HG02870 (cell line): ENCODE results near the gene ABCA8.
"Not testable (repeated sequence)": the region's sequence is repeated elsewhere in the genome, so short reads cannot be mapped to it uniquely, and the experiment has no call there.

Experiments used
- ATAC-seq: cut with Tn5 transposase; IDR thresholded peaks from one replicate; pipeline ENCODE4 v1.9.1; 2021; ENCODE audit warnings: mild to moderate bottlenecking, moderate library complexity; ENCODE audit not compliant: unreplicated experiment

ABCA8 gene

DNA sequence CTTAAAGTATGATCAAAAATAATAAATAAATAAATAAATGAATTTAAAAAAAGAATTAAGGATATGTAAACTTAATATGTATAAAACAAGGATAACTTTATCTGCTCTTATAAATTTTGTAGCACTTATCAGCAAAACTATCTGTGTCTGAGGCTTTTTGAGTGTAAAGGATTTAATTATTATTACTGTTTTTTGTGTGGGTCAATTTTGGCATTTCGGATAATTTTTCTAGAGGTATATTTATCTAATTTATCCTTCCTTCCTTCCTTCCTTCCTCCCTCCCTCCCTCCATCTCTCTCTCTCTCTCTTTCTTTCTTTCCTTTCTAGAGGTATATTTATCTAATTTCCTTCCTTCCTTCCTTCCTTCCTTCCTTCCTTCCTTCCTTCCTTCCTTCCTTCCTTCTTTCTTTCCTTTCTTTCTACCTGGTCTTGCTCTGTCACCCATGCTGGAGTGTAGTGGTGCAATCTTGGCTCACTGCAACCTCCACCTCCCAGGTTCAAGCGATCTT is 120.8 kb downstream of the ABCA8 start:
- no peak for ATAC-seq

DNA sequence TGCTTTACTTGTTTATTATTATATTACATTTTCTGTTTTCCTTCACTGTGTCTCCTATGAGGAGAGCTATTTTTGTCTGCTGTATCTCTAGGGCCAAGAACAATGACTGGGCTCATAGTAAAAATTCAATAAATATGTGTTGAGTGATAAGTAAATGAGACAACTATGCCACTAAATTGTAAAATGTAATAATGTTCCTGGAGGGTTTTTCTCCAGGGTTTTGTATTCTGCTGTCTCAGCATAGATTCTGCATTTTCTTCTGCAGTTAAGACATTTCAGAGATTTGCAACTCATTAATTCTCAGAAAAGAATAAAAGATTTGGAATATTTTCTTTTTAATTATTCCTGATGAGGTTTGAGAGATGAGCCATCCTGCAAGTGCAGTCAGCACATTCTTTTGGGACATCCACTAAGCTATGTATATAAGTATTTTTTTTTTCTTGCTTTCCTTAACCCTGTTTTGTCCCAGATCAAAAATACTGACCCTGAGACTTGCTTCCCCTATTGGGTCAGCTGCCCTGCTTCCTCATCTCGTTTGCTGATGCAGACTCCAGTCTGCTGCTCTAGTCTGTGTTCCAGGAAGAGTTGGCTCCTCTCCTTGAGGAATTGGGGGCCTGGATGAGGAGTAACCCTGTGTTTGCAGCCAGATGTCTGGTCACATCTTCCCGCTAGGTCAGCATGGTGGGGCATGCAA is 122.9 kb downstream of the ABCA8 start:
- ATAC-seq, result no peak

DNA sequence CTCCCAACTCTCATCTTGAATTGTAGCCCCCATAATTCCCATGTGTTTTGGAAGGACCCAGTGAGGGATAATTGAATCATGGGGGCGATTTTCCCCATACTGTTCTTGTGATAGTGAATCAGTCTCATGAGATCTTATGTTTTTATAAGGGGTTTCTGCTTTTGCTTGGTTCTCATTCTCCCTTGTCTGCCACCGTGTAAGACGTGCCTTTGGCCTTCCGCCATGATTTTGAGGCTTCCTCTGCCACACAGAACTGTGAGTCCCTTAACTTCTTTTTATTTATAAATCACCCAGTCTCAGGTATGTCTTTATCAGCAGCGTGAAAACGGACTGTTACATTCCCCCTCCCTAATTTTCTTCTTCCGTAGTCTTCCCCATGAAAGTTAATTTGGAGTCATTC is 124.0 kb downstream of the ABCA8 start:
- no peak for ATAC-seq

DNA sequence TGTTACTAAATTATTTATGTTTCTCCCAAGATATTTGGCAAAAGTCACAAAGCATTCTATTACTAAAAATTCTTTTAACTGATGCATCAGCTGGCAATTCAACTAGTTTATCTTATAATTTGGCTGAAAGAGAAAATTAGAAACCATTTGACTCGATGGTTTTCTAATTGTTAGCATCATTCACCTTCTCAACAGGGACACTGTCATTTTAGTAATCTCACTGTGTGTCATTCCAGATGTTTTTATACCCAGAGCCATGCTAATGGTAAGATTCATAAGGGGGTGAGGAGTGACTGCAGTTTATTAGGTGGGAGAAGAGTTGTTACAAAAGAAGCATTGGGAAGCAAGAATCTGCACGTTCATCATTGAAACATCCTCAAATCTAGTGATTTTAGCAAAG is 124.9 kb downstream of the ABCA8 start:
- no peak for ATAC-seq

DNA sequence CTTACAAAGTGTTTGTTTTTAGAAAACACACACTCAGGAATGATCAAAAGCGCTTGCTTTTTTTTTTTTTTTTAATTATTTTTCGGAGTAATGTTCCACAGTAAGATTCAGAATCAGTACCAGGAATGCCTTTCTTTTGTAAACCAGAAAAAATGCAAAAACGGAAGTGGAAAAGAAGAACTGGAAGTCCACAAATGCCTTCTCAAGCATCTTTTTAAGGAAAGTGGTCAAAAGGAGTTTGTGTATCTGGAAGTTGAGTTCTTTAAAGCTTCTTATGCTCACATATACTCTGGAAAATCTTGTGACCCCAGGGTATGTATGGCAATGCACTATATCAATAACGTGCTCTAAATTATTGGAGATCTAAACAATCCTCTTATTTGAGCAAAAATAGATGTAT is 126.0 kb downstream of the ABCA8 start:
- no peak for ATAC-seq

DNA sequence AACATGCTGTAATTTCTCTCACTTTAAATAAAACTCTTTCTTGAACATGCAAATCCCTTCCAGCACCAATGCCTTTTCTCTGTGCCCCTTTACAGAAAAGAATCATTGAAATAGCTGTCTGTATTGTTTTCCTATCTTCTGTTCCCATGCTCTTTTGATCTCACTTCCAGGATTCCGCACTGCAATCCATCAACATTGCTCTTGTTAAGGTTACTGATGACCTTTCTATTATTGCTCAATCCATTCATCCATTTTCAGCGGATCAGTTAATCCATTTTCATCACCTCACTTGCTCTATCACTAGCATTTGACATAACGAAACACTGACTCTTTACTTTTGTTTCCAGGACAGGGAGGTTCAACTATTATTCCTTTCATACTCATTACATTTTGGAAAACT is 130.5 kb downstream of the ABCA8 start:
- ATAC-seq, result no peak

DNA sequence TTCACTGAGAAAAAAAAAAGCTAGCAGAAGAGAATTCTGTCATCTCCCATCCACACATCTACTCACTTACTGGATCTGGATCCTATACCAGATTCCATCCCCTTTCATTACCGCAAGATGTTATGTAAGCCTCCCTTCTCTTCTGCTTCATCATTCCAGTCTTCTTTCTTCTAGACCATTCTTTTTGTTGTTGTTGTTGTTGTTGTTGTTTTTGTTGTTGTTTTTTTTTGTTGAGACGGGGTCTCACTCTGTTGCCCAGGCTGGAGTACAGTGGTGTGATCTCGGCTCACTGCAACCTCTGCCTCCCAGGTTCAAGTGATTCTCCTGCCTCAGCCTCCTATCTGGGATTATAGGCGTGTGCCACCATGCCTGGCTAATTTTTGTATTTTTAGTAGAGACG is 131.0 kb downstream of the ABCA8 start:
- not testable (repeated sequence) for ATAC-seq

DNA sequence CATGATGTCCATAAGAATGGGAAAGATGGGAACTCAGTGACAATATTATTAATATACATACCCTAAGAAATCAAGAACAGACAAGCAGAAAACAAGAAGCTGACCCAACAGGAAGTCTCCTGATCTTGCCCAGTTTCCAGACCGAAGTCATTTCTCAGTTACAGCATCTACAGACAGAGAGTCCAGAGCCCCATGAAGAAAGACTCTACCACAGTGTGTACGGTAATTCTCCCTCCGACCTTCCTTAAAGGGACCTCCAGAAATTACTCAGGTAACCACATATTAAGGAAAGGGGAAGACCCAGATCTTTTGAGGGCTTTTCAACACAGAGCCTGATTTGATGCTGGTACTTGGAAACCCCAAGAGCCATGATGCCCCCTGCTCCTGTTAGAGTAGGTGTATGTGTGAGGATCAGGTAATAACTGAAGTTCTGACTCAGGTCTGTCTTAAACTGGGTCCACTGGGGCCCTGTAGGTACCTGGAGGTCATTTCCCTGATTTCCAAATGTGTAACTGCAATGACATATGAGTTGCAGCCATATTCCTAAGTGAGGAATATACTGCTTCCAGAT is 132.4 kb downstream of the ABCA8 start:
- ATAC-seq, result no peak

DNA sequence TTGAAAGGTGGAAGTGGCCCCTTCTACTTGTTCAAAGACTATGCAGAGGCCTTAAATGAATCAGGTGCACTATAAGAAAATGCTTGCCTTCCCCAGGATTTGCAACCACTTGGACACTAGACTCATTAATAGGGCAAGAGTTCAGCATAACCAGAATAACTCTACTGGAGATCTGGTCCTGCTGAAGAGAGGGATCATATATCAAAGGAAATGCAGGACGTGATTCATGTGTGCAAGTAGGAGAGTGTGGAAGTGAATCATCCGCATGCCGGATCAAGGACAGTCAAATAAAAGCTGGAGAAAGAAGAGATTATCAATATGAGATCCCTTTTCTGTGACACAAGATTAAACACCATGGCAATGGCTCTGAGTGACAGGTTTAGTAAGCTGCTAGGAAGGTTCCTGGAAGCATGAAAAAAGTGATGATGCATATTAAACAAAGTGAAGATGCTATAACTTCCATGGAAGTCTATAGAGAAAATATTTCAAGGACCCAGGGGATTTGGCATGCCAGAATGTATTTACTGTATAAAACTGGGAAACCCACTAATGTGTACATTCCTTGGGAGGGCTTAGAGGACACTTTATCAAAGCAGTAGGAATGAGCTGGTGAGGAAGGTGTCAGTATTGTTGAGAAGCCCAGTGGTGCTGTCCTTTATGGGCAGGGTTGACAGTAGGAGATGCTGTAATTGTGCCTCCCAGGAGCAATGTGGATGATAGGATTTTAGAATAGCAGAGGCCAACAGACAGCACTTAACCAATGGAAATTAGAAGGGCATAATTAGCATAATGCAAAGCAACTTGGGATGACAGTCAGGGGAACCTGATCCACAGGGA is 133.1 kb downstream of the ABCA8 start:
- ATAC-seq, result no peak

DNA sequence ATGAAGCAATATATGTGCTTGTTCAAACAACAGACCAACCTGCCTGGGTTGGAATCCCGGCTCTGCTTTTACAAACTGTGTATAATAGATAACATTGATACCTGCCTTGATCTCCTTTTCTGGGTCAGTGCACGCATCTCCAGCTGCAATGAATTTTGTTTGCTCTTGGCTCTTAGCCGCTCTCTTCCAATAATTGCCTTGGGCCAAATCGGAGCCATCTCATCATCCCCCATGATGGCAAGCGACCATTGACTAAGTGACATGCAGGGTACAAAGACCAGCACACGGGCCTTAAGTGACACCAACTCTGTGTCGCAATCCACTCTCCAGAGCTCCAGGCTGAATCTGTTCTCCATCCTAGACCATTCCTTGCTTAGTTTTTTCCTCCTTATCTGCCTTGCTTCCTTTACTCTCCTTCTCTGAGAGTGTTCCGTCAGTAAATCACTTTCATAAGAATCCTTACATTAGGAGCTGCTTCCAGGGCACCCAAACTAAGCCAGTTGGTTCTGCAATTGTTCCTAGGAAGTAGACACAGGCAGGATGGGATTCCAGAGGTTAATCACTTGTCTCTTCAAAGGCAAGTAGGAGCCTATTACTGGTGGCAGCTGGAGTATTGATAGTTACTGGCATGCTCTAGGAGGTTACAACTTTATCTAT is 134.2 kb downstream of the ABCA8 start:
- ATAC-seq, result no peak

DNA sequence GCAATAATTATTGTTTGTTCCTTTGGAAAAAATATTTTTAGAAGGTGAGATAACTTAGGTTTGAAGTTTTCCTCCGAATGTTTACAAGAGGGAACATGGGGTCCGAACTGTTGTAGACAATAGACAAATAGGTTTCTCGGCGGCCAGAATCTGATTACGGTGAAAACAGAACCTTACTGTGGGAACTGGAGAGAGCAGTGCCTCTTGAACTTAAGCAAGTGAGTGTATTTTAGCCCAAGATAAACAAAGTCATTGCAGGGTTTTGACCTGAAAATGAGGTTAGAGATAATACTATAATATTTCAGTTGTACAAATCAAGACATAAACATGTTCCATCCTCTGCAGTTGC is 134.7 kb downstream of the ABCA8 start:
- ATAC-seq, result no peak

DNA sequence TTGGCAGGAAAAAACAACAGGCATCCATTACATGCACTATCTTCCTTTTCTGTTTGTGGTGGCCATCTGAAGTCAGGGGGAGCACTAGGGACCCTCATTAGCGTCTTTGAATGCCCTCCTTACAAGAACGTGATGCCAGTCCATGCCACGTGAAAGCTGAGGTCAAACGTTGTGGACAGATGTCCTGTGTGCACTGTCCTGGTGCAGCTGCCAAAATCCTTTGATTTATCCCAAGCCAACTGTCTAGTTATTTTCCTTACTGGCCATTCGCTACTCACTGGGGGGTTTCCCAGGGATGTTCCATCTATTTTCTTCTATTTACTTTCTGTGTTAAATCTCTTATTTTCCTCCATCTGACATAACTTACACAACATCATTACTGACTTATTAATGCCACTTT is 135.7 kb downstream of the ABCA8 start:
- no peak for ATAC-seq
